GM21360 (cell line): ENCODE measurements around the gene HPS5.
"Not testable (repeated sequence)": the region's sequence is repeated elsewhere in the genome, so short reads cannot be mapped to it uniquely, and the experiment has no call there.

Source experiments
- ATAC-seq: cut with Tn5 transposase; IDR thresholded peaks from one replicate; pipeline ENCODE4 v1.9.1; 2021; ENCODE audit warnings: mild to moderate bottlenecking, moderate library complexity; ENCODE audit not compliant: unreplicated experiment

The HPS5 gene

DNA sequence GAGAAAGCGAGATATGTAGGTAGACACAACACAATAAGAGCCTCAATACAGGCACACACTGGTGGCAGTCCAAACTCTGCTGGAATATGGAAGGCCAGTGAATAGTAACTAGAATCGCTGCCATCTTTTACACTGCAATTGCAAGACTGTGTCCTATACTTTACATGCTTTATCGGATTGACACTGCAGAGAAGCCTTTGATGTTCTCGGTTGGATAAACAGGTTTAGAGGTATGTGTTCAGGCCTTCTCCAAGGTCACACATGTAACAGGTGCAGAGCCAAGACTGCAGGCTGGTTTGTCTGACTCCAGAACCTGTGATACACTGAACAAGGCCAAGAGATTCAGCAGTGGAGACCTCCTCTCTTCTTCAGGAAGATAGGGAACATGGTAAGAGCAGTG, 50.7 kb downstream of the HPS5 start:
- ATAC-seq, result no peak

DNA sequence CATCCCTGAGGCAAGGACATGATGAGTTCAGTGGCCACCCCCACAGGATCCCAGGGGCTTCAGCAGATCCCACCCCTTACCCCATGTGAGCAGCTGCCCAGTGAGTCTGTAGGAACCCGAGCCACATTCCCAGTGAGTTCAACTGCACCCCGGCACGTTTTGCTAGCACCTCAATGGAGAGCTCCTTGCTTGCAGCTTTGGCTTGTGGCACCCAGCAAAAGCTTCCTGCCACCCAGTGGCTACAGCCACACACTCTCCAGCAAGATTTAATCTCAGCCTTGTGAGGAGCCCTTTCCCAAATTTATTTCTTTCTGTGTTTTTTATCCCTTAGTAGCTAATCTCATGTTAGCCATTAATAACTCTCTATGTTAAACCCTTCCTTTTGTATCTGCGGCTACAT, 51.8 kb downstream of the HPS5 start:
- no peak for ATAC-seq

DNA sequence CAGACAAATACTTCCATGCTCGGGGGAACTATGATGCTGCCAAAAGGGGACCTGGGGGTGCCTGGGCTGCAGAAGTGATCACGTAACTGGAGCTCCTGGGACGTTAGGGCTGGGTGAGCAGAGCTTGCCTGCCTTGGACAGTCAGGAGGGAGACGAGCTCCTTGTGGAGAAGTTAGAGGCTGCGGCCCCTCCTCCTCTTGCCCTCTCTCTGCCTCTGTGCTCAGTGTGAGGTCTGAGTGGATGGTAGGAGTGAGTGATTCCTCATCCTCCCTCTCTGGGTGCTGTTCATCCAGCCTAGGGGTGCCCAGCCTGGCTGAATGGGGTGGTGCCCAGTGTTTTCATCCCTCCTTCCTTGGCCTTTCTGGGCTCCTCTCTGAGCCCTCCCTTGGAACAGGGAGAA, 52.7 kb downstream of the HPS5 start:
- ATAC-seq, result not testable (repeated sequence)

DNA sequence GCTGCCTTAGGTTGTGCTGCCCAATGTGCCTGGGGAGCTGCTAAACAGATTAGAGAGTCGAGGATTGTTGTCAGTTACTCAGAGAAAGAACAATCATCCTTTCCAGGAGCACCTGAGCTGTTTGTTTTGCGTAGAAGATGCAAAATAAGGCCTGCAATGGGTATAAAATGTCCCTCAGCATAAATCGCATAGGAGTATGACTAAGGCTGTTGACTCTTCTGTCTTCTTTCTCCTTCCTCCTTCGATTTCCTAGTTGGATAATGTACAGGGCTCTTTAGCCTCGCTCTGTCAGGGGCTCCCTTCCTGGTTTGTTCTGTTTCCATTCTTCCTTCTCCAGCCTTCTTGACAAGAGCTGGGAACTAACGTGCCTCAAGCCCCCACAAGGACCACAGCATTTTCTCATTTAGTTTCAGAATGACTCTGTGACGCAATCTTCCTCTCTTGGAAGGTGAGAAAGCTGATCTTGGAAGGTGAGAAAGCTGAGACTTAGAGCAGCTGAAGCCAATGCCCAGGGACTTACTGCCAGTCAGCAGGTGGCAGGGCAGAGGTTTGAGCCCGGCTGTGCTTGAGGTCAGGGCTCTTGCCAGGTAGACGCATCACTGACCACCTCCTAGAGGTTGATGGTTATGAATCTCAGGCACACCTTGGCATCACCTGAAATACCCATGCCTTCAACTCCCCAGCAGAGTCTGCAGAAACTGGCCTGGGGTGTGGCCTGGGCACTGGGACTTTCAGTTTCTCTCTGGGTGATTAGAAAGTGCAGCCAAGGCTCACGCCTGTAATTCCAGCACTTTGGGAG, 54.4 kb downstream of the HPS5 start:
- ATAC-seq, result peak; percentile 52

DNA sequence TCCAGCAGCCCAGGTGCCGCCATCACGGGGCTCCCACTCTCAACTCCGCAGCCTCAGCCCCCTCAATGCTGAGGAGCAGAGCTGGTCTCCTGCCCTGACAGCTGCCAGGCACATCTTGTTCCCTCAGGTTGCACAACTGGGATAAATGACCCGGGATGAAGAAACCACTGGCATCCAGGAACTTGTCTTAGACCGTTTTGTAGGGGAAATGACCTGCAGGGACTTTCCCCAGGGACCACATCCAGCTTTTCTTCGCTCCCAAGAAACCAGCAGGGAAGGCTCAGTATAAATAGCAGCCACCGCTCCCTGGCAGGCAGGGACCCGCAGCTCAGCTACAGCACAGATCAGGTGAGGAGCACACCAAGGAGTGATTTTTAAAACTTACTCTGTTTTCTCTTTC, 56.0 kb downstream of the HPS5 start, which contains the start of gene SAA1:
SAA1 (plus strand) TSS at position 316 of the 400 bp plus-strand sequence. CDS start 624 bp downstream, outside the sequence.
- ATAC-seq, result no peak

DNA sequence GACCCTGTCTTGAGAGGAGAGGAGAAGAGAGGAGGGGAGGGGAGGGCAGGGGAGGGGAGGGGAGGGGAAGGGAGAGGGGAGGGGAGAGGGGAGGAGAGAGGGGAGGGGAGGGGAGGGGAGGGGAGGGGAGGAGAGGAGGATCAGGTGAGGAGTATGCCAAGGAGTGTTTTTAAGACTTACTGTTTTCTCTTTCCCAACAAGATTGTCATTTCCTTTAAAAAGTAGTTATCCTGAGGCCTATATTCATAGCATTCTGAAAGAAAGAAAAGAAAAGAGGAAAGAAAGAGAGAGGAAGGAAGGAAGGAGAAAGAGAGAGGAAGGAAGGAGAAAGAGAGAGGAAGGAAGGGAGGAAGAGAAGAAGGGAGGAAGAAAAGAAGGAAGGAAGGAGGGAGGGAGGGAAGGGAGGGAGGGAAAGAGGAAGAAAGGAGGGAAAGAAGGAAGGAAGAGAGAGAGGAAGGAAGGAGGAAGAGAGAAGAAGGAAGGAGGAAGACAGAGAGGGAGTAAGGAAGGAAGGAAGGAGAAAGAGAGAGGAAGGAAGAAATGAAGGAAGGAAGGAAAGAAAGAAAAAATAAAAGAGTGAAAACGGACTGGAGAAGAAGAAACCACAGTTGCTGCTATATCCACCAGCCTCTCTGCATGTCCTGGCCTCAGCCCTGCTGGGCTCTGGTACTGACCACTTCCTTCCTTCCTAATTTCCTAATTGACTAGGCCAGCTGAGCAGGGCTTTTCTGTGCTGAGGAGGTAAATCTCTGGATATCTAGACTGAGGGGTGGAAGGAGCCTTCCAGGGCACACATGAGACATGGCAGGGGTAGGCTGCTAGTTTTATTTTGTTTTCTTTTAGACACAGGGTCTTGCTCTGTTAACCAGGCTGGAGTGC, 57.0 kb downstream of the HPS5 start:
- no peak for ATAC-seq

DNA sequence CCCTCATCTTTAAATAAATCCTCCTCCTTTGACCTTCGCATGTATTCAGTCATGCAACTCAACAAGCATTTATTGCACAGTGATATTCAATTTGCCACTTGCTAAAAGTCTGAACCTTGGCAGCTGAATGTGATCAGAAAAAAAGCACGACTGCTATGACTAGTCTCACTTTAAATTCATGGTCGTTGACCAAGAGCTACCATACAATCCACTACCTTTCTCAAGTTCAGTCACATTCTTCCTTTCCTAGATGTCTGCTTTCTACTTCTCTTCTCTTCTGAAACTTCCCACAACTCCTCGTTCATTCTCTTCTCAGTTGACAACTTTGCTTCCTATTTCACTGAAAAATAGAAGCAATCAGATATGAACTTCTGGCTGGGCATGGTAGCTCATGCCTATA, 57.9 kb downstream of the HPS5 start:
- peak; percentile 40 for ATAC-seq

DNA sequence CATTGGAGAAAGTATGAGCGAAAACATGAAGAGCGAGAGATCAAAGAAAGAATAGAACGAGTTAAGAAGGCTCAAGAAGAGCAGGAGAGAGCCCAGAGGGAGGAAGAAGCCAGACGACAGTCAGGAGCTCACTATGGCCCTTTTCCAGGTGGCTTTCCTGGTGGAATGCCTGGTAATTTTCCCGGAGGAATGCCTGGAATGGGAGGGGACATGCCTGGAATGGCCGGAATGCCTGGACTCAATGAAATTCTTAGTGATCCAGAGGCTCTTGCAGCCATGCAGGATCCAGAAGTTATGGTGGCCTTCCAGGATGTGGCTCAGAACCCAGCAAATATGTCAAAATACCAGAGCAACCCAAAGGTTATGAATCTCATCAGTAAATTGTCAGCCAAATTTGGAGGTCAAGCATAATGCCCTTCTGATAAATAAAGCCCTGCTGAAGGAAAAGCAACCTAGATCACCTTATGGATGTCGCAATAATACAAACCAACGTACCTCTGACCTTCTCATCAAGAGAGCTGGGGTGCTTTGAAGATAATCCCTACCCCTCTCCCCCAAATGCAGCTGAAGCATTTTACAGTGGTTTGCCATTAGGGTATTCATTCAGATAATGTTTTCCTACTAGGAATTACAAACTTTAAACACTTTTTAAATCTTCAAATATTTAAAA, 59.1 kb downstream of the HPS5 start:
- ATAC-seq, result not testable (repeated sequence)

DNA sequence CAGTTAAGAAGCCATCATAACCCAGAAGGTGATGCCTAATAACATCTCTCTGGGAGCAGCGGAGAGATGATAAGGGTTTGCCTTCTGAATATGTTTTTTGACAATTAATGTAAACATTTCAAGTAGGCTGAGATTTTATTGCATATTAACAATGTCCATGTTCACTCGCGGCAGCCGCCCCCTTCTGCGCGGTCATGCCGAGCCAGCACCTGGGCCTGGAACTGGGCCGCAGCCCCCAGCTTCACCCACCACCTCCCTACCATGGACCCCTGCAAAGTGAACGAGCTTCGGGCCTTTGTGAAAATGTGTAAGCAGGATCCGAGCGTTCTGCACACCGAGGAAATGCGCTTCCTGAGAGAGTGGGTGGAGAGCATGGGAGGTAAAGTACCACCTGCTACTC, 60.2 kb downstream of the HPS5 start:
- ATAC-seq, result no peak

DNA sequence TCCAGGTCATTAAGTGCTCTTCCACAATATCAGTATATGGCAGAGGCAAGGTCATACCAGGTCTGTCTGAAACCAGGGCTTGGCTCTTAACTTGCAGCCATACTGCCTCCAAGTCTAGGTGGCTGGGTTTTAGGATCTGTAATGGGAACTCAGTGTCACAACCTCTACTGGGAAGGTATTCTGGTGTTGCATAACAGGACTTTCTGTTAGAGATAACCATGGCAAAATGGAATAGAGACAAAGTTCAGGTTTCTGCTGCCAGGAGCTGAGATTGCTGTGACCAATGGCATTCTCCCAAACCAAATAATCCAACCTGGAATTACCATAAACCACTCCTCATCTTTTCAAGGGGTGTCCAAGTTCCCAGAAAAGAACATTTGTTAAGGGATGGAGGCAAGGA, 62.7 kb downstream of the HPS5 start:
- ATAC-seq, result no peak

DNA sequence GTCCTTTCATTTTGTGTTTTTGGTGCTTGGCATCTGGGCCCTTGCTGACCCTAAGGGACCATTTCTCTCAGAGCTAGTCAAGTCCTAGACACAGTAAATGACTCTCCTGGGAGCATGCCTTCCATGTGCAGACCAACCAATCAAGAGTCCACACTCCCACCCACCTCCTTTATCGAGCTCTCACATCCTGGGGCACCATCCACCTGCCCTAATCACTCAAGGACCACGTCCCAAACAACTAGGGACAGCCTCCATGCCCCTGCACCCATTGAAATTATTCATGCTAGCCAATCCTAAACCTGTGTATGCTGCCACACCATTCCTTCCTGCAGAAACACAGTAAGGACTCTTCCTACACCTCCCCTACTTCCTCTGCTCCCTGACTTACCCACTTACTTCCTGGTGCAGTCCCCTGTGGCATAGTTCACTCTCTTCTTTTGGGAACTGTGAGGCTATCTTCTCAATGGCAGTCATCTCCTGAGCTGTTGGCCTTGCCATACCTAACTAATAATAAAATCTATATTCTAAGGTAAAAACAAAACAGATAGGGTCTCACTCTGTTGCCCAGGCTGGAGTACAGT, 67.1 kb downstream of the HPS5 start:
- ATAC-seq, result no peak

DNA sequence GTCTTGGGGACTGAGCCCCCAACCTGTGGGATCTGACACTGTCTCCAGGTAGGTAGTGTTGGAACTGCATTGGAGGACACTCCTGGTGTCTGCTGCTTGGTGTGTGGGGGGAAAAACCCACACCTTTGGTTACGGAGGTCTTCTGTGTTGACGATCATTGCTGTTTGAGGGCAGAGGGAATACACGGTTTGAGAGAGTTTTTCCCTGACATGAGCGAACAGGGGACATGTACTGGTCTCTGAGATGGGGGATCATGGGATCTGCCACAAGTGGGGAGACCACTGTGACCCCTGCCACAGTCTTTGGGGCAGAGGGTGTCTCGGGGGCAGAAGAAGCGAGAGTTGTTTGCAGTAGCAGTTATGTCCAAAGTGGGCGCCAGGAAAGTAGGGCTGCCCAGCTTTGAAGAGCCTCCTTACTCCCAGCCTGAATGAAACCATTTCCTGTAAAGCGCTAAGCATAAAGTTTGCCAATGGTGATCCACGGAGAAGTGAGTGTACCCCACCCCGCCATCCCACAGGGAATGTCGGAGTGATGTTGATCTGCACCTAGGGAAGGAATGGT, 68.1 kb downstream of the HPS5 start:
- ATAC-seq, result no peak

DNA sequence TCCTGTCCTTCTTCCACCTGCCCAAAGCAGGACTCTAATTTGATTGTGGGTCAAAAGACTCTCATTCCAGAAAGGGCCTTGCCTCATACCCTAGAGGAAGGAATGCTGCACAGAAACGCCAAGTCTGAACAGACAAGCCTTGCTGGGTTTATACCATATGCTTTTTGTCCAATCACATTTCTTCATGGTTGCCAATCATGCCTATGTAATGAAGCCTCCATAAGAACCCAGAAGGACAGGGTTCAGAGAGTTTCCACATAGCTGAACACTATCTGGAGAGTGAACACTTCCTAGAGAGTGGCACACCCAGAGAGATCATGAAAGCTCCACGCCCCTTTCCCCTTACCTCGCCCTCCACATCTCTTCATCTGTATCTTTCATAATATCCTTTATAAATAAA, 68.7 kb downstream of the HPS5 start:
- ATAC-seq, result no peak

DNA sequence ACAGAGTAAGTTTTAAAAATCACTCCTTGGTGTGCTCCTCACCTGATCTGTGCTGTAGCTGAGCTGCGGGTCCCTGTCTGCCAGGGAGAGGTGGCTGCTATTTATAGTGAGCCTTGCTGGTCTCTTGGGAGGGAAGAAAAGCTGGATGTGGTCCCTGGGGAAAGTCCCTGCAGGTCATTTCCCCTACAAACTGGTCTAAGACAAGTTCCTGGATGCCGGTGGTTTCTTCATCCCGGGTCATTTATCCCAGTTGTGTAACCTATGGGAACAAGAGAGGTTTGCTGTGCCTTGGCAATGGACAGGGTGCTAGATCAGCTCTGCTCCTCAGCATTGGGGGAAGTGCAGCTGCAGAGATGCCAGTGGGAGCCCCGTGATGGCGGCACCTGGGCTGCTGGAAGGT, 73.4 kb downstream of the HPS5 start, which contains the start of gene SAA2:
SAA2 (minus strand) TSS at position 108 of the 400 bp plus-strand sequence. CDS start 657 bp downstream, outside the sequence.
- ATAC-seq, result no peak

DNA sequence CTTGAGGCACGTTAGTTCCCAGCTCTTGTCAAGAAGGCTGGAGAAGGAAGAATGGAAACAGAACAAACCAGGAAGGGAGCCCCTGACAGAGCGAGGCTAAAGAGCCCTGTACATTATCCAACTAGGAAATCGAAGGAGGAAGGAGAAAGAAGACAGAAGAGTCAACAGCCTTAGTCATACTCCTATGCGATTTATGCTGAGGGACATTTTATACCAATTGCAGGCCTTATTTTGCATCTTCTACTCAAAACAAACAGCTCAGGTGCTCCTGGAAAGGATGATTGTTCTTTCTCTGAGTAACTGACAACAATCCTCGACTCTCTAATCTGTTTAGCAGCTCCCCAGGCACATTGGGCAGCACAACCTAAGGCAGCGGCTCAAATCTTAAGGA, 74.8 kb downstream of the HPS5 start:
- not testable (repeated sequence) for ATAC-seq

DNA sequence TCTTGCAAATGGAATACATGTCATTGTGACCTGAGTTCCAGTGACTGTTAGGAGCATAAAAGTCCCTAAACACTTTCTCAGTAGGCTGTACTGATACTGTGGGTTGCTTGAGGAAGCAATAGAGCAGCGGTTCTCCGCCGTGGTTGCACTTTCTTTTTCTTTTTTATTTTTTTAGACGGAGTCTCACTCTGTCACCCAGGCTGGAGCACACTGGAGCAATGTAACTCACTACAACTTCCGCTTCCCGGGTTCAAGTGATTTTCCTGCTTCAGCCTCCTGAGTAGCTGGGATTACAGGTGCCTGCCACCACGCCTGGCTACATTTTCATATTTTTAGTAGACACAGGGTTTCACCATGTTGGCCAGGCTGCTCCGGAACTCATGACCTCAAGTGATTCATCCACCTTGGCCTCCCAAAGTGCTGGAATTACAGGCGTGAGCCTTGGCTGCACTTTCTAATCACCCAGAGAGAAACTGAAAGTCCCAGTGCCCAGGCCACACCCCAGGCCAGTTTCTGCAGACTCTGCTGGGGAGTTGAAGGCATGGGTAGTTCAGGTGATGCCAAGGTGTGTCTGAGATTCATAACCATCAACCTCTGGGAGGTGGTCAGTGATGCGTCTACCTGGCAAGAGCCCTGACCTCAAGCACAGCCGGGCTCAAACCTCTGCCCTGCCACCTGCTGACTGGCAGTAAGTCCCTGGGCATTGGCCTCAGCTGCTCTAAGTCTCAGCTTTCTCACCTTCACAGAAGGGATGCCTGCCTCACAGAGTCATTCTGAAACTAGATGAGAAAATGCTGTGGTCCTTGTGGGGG, 75.4 kb downstream of the HPS5 start:
- ATAC-seq, result peak; percentile 65

DNA sequence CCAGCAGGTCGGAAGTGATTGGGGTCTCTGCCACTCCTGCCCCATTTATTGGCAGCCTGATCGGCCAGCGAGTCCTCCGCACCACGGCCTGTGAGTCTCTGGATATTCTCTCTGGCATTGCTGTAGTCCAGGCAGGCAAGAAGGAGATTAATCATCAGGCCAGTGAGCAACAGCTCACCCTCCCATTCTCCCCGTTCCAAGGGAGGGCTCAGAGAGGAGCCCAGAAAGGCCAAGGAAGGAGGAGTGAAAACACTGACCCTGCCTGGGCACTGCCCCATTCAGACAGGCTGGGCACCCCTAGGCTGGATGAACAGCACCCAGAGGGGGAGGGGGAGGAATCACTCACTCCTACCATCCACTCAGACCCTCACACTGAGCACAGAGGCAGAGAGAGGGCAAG, 76.5 kb downstream of the HPS5 start:
- no peak for ATAC-seq

DNA sequence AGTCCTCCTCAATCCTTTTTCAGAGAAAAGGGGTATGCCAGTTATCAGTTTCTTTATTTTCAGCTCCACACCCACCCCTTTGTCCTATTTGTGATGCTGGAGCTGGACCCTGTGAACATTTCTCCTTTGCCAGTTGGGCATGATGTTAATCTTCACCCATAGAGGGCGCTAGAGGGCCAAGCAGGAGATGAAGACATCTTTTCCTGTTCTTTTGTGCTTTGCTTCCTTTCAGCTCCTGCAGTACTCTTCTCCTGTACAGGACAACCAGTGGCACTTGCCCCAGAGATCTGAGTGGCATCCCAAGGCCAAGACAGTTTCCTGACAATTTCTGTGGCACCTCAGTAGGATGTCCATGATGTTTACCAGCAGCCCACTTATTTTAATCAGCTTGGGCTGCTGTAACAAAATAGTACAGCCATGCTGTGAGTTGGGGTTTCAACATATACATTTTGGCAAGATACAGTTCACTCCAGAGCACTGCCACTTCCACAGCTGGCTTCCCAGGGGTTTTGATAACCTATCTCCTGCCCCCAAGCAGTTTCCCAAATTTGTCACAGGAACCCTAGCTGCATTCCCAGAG, 78.1 kb downstream of the HPS5 start:
- ATAC-seq, result no peak

DNA sequence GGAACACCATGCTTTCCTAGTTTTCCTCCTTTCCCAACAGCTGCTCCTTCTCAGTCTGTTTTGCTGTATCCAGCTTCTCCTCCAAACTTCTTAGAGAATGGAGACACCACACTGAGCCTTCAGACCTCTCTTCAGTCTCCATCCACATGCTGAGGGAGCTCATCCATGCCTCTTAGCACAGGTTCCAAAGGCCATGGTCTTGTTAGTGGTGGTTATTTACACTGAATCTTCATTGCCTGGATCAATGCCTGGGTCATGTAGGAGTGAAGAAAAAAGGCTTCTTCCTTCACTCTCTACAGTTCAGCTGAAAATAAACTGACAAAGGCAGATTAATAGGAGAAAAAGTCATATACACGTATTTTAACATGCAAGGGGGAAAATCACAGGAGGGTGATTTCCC, 82.3 kb downstream of the HPS5 start:
- ATAC-seq, result no peak
